H1 (cell line): Measurements from ENCODE around the gene TOM1L2. TPM values are rescaled to one million over a fixed set of nuclear protein-coding genes. Genes with fewer than 3 reads are reported as not detected.

Source experiments
- CTBP2 ChIP-seq: IDR thresholded peaks from 2 replicates; pipeline ENCODE4 v1.7.0; 2011; ENCODE audit warnings: borderline replicate concordance, mild to moderate bottlenecking, moderate library complexity, mixed read lengths, low read length; ENCODE audit not compliant: insufficient read depth, insufficient read length
- SP2 ChIP-seq: IDR thresholded peaks from 2 replicates; pipeline ENCODE4 v1.6.1; 2012; ENCODE audit warnings: mild to moderate bottlenecking, low read length, inconsistent platforms
- polyA plus RNA-seq, 7 experiments: library from polyadenylated mRNA; depleted of rRNA in 3 of 7; stranded (reverse) in 5 of 7; unstranded in 2 of 7; fragments of >200 nt in 5 of 7; fragments of 200-250 nt in 2 of 7; gene quantifications; 1 replicate in 5 of 7; 2 replicates in 1 of 7; 4 replicates in 1 of 7; pipeline versions ENCODE4 v1.2.1 to v1.2.3, GENCODE V29; 2011 to 2013; ENCODE audit warnings: missing spikeins in 2 of 7, mixed read lengths in 2 of 7
- total RNA-seq: library from RNA; stranded (reverse); fragmentation: NEBNext Ultra II Directional; extraction: Animal tissue kit (Norgen Biotek cat#: 25700); gene quantifications from 2 replicates; pipeline ENCODE4 v1.2.1, GENCODE V29; 2021
- TF ChIP-seq, protein P1 (sequence below), 3 experiments: IDR thresholded peaks; 1 replicate in 2 of 3; 2 replicates in 1 of 3; pipeline versions ENCODE4 v1.5.1 to v1.6.1; 2011; ENCODE audit warnings: low read length in 3 of 3, mild to moderate bottlenecking in 3 of 3, inconsistent platforms in 2 of 3, low read depth in 1 of 3, moderate library complexity in 1 of 3; ENCODE audit not compliant: insufficient read depth in 1 of 3; ENCODE audit errors: control extremely low read depth in 1 of 3

The TOM1L2 gene
- total and polyA plus RNA-seq, 2 of the 8 experiments (the other 6 are each of a cell fraction or from before 2014, with no cell fraction given): 2.0 to 3.4 TPM

DNA sequence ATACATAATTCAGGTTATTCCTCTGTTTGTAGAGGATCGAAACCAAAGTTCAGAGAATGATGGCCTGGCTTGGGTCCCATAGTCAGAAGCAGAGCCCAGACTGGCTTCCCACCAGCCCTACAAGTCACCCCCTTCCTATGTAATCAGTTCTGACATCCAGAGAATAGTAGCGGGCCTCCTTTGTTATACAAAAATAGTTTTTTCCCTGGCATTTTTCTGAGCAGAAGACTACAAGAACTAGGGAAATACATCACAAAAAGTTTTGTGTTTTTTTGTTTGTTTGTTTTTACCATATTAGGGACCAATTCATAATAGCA is 47.6 kb upstream of the TOM1L2 start (continued):
- TF ChIP-seq SP2: no peak
- TF ChIP-seq, protein P1, sequence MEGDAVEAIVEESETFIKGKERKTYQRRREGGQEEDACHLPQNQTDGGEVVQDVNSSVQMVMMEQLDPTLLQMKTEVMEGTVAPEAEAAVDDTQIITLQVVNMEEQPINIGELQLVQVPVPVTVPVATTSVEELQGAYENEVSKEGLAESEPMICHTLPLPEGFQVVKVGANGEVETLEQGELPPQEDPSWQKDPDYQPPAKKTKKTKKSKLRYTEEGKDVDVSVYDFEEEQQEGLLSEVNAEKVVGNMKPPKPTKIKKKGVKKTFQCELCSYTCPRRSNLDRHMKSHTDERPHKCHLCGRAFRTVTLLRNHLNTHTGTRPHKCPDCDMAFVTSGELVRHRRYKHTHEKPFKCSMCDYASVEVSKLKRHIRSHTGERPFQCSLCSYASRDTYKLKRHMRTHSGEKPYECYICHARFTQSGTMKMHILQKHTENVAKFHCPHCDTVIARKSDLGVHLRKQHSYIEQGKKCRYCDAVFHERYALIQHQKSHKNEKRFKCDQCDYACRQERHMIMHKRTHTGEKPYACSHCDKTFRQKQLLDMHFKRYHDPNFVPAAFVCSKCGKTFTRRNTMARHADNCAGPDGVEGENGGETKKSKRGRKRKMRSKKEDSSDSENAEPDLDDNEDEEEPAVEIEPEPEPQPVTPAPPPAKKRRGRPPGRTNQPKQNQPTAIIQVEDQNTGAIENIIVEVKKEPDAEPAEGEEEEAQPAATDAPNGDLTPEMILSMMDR (IDR thresholded peaks at IDR 0.05; ENCODE audit: control extremely low read depth in 1 of 3, insufficient read depth in 1 of 3, low read depth in 1 of 3, low read length in 3 of 3): no peak
- TF ChIP-seq CTBP2: no peak
- TF ChIP-seq, all 59 proteins: peak for 0
